Stimulated activated CD8-positive, alpha-beta memory T cell treated with anti-CD3 and anti-CD28 coated beads, Interleukin-7, amount 100 ng/mL, for 24 hours (primary cell): ENCODE results near the gene RITA1.

Experiments
- DNase-seq: peaks from one replicate; pipeline ENCODE4 v3.0.0-alpha.2; 2020; ENCODE audit warnings: low read depth

RITA1 gene

DNA sequence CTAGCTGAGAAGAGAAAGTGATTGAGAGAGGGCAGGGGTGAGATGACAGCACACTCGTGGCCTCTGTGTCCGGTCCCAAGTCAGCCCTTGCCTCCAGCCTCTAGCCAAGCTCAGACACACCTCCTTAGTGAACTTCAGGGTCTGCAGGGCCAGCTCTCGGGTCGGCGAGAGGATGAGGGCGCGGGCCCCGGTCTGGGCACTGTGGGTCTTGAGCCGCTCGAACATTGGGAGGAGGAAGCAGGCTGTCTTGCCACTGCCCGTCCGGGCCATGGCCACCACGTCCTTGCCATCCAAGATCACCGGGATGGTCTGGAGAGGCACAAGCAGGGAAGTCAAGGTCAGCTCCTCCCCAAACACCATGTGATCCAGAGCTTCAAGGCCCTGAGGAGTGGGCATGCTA, 6.5 kb upstream of the RITA1 start:
- no peak for DNase-seq

- no peak for DNase-seq
Measured at GRCh38 chr12:113180333-113180732, 5.2 kb upstream of the RITA1 start.

GRCh38 chr12:113181975-113182374, 3.5 kb upstream of the RITA1 start:
- DNase-seq: no peak

DNA sequence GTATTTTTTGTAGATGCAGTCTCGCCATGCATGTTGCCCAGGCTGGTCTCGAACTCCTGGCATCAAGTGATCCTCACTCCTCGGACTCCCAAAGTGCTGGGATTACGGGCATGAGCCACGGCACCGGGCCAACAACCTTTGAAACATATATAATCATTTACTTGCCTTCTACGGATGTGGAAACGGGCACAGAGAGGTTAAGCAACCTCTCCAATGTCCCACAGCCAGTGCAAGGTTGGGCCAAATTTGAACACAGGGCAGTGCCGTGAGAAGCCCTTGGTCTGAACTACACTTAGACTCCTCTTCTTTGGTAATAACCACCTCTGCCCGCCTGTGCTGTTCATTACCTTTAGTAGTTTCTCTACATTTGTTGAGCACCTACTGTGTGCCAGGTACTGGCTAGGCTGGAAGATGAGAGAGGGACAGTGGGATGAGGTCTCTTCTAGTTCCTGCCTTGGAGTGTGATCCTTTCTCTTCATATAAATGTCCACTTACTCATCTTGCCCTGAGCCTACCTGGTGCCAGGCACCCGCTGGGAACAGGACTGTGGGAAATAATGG, 2.4 kb upstream of the RITA1 start:
- DNase-seq: no peak

GRCh38 chr12:113184098-113184899, 1.2 kb upstream of the RITA1 start:
- no peak for DNase-seq

DNA sequence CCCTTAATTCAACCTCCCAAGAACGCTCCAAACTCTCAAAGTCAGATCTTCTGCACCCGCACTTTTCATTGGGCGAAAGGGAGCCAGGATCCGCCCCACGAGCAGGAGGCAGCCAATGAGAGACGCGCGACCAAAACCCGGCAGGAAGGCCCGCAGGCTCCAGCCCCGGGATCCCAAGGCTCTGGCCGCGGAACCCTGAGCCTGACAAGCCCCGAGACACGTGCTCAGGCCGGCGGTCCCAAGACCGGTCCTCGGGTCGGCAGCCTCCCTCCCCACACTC, 681 bp upstream of the RITA1 start:
- DNase-seq: peak; percentile 74

DNA sequence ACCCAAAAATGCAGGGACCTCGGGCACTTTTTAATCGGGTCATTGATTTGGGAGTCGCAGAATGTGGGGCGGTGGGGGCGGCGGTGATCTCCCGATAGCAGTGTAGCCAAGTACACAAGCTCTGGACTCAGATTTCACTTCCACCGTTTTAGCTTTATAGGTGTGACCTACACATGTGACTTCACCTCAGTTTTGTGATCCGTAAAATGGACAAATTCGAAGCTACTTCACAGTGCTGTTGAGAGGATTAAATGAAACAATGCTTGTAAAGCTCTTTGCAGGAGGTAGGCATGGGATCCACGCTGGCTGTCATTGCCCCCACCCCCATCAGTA, 478 bp downstream of the RITA1 start:
- DNase-seq: no peak

GRCh38 chr12:113186666-113187325, 1.3 kb downstream of the RITA1 start:
- no peak for DNase-seq

- DNase-seq: no peak
Measured at GRCh38 chr12:113189361-113189760, 3.8 kb downstream of the RITA1 start.

DNA sequence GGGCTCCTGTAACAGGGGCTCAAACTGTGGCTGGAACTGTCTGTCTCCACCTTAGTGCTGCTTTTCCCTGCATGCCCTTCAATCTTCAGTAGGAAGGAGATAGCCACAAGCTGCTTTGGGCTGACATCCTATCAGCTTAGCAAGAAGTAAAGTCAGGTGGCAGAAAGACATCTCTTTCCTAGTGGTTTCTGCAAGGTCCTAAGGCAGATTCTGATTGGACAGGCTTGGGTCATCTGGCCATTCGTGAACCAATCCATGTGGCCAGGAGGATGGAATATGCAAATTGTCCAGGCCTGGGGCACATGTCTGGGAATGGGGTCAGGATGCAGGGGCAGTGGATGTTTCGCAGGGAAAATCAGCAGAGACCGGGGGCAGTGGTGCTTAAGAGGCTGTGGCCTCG, 5.2 kb downstream of the RITA1 start:
- no peak for DNase-seq

DNA sequence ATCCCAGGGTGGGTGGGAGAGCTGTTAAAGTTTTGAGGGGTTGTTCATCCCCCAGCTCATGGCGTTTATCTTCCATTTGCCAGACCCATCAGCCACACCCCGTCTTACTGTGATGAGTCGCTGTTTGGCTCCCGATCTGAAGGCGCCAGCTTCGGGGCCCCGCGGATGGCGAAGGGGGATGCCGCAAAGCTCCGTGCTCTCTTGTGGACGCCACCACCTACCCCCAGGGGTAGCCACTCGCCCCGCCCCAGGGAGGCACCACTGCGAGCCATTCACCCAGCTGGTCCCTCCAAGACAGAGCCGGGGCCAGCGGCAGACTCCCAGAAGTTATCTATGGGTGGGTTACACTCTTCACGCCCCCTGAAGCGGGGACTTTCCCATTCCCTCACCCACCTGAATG, 5.7 kb downstream of the RITA1 start:
- DNase-seq: no peak

DNA sequence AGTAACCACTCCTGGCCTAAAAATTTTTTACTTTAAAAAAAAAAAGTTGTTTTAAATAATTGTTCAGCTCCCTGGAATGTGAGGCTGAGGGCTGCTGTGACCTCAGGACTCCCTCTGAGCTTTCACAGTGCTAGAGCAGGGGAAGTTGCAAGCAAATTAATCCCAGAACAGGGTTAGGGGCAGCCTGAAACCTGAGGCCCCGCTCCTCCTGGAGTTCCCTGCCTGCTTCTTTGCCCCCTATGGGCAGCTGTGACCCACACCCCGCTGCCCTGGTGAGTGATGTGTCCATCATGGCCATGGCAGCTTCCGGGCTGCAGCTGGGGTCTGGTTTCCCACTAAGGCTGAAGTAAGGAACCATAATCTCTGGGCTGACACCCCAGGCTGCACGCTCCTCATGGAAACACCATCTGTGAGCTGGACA, 9.5 kb downstream of the RITA1 start:
- DNase-seq: no peak

GRCh38 chr12:113195598-113195997, 10.1 kb downstream of the RITA1 start:
- DNase-seq: no peak

- DNase-seq: no peak
Measured at GRCh38 chr12:113196582-113196981, 11.1 kb downstream of the RITA1 start.

GRCh38 chr12:113196990-113197389, 11.5 kb downstream of the RITA1 start:
- no peak for DNase-seq

DNA sequence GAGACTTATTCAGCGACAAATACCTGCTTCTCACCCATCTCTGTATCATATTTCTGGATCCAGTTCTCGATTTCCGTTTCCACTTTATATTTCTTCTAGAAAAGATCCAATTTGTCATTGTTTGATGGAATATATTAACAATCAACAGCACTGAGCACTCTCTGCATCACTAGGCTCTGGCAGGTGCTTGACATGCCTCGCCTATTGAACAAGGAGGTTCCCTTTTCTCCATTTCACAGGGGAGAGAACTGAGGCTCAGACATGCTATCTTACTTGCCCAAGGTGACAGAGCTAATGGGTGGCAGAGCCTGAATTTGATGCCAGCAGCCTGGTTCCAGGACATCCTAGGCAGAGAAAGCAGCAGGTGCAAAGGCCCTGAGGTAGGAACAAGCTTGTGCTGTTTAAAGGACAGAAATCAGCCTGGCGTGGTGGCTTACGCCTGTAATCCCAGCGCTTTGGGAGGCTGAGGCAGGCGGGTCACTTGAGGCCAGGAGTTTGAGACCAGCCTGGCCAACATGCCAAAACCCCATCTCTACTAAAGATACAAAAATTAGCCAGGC, 12.1 kb downstream of the RITA1 start:
- DNase-seq: no peak

DNA sequence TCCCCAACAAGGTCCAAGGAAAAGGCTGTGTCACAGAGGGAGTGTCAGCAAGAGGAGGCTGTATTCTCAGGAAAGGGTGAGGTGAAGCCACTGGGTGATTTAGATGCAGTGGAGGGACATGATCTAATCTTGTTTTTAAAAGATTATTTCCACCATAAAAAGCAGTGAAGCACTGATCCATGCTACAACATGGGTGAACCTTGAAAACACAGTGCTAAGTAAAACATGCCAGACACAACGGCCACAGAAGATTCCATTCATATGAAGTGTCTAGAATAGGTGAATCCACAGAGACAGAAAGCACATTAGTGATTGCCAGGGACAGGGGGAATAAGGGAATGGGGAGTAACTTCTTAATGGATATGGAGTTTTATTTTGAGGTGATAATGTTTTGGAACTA, 12.8 kb downstream of the RITA1 start:
- no peak for DNase-seq

DNA sequence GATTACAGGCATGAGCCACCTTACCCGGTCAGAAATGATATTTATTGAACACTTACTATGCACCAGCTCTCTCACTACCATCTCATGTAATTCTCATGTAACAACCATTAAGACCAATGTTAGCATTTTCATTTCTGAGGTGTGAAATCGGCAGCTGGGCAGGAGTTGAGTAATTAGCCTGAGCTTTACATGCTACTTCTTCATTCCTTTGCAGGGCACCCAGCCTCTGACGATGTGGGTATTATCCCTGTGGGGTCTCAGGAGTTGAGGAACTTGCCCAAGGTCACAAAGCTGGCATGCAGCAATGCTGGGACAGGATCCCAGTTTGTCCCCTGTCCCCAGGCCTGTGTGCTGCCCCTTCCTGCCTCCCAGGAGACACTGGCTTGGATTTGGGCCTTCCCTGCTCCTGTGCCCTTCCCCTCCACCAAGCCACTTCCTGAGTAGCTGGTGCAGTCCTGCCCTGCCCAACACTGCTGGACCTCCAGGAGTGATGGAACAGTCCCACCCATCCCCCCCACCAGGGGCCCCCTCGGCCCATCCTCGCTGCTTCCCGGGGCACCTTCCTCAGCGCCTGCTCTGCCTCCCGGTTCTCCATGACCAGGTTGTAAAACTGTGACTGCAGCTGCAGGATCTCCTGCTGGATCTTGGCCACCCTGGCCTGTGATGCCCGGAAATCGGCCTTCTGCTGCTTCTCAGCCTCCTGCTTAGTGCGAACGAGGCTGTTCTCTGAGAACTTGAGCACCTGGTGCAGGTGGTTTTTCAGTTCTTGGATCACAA, 14.7 kb downstream of the RITA1 start:
- no peak for DNase-seq

DNA sequence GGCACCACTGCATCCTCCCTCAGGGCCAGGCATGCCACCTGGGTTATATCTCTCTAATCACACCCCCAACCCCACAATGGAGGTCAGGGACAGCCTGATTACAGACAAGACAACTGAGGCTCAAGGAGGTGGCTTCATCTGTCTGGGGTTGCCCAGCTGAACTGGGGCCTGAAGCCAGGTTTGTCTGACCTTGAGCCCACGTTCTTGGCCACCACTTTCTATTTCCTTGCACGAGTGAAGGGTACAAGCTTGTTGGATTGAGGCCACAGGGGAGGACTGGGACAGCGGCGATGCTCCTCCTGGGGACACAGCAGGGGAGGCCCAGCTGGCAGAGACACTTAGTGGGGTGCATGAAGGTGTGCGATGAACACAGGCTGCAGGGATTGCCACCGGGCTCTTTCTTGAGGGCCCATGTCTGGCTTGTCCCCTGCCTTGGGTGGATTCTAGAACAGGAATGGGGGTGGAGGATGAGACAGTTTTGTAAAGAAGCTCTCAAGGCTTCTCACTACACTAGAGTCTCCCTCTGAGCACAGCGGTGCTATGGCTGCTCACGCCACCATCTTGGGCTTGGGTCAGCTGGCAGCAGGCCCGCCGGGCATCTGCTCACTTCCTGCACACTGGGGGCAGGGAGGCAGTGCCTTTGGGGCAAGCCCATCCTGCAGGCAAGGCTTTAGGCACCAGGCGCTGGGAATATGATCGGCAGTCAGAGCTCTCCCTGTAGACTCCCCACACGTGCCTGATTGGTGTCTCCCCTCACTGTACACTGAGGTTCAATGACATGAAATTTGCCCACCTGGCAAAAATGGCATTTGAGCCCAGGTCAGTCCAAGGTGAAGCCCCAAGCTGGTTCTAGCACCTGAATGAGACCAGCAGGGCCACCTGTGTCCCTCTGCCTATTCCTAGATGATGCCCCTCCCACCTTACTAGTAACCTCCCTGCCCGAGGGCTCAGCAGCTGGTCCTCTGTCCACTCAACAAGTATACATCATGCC, 16.0 kb downstream of the RITA1 start:
- DNase-seq: no peak

GRCh38 chr12:113202300-113203075, 17.0 kb downstream of the RITA1 start:
- no peak for DNase-seq
